Neural crest cell (in vitro differentiated cells): ENCODE measurements around the gene RAB11FIP4. TPM values are rescaled to one million over a fixed set of nuclear protein-coding genes. Genes with fewer than 3 reads are reported as not detected.
A peak's percentile ranks its signal among the peaks of the same experiment; 100 is the strongest.

Experiments used
- DNase-seq: peaks from one replicate; pipeline ENCODE4 v3.0.0; 2021; ENCODE audit warnings: low read depth, mixed read lengths, low spot score
- H3K27ac Mint-ChIP-seq: one replicate; pipeline ENCODE4 v1.8.0; 2021; ENCODE audit warnings: mild to moderate bottlenecking, mixed read lengths; ENCODE audit not compliant: unreplicated experiment
- H3K27me3 Mint-ChIP-seq: 2 replicates; pipeline ENCODE4 v1.8.0; 2021; ENCODE audit warnings: low read depth, mild to moderate bottlenecking, mixed read lengths
- H3K36me3 Mint-ChIP-seq: 2 replicates; pipeline ENCODE4 v1.8.0; 2021; ENCODE audit warnings: low read depth, mild to moderate bottlenecking, mixed read lengths
- H3K4me1 Mint-ChIP-seq: 2 replicates; pipeline ENCODE4 v1.8.0; 2021; ENCODE audit warnings: mixed read lengths
- H3K4me3 Mint-ChIP-seq: one replicate; pipeline ENCODE4 v1.8.0; 2021; ENCODE audit warnings: mild to moderate bottlenecking, mixed read lengths
- H3K9me3 Mint-ChIP-seq: 2 replicates; pipeline ENCODE4 v1.8.0; 2021; ENCODE audit warnings: mixed read lengths
- CTCF ChIP-seq: fragments of 200-600 bp; sonication (generic); conservative IDR thresholded peaks from 2 replicates; pipeline ENCODE4 v1.5.0; 2021; ENCODE audit warnings: antibody characterized with exemption, mild to moderate bottlenecking
- total RNA-seq: library from RNA; stranded (reverse); gene quantifications from 2 replicates; pipeline ENCODE4 v1.2.1, GENCODE V29; 2021

RAB11FIP4 gene
- total RNA-seq, 1 donor from 2014 or later, result 7.4 TPM

GRCh38 chr17:31470592-31470991 is 79.1 kb downstream of the RAB11FIP4 start:
- Mint-ChIP-seq H3K36me3 (no peaks in the 10 kb centered on the region), H3K9me3 (no peaks in the 10 kb centered on the region), H3K4me1 (peaks cover 37% of the 10 kb centered on the region), H3K27ac (peak overlapping the region; percentile 67), H3K4me3 (no peak overlapping the region), H3K27me3 (peaks cover 2% of the 10 kb centered on the region)
- no peak for TF ChIP-seq CTCF
- DNase-seq, result no peak

- Mint-ChIP-seq H3K4me3 (no peak overlapping the region), H3K27me3 (peaks cover 2% of the 10 kb centered on the region), H3K27ac (peak overlapping the region; percentile 58), H3K4me1 (peaks cover 40% of the 10 kb centered on the region), H3K9me3 (no peaks in the 10 kb centered on the region), H3K36me3 (no peaks in the 10 kb centered on the region)
- no peak for TF ChIP-seq CTCF
- no peak for DNase-seq
These were observed 80.7 kb downstream of the RAB11FIP4 start for GRCh38 chr17:31472137-31472536.

GRCh38 chr17:31475378-31476162 is 84.1 kb downstream of the RAB11FIP4 start:
- Mint-ChIP-seq H3K36me3 (no peaks in the 10 kb centered on the region), H3K4me3 (no peak overlapping the region), H3K9me3 (no peaks in the 10 kb centered on the region), H3K27ac (no peak overlapping the region), H3K27me3 (peaks cover 2% of the 10 kb centered on the region), H3K4me1 (peaks cover 16% of the 10 kb centered on the region)
- TF ChIP-seq CTCF, result no peak
- DNase-seq, result no peak

- H3K36me3 Mint-ChIP-seq, result no peaks in the 10 kb centered on the region
- TF ChIP-seq CTCF, result no peak
- H3K9me3 Mint-ChIP-seq, result no peaks in the 10 kb centered on the region
- no peak overlapping the region for H3K4me3 Mint-ChIP-seq
- no peak for DNase-seq
- no peak overlapping the region for H3K27ac Mint-ChIP-seq
- peaks cover 7% of the 10 kb centered on the region for H3K27me3 Mint-ChIP-seq
- H3K4me1 Mint-ChIP-seq, result peaks cover 16% of the 10 kb centered on the region
These were observed 85.3 kb downstream of the RAB11FIP4 start for GRCh38 chr17:31476525-31477416.

- Mint-ChIP-seq H3K27ac (no peak overlapping the region), H3K4me1 (peaks cover 12% of the 10 kb centered on the region), H3K27me3 (peaks cover 10% of the 10 kb centered on the region), H3K4me3 (no peak overlapping the region), H3K9me3 (no peaks in the 10 kb centered on the region), H3K36me3 (no peaks in the 10 kb centered on the region)
- no peak for TF ChIP-seq CTCF
- DNase-seq, result no peak
These were observed 86.1 kb downstream of the RAB11FIP4 start for GRCh38 chr17:31477417-31478055.
